SU-DHL-6 (cell line): ENCODE measurements around the gene TAF11L13.

Experiments used
- H2AFZ ChIP-seq: fragments of 200-600 bp; sonication (generic); 2 replicates; pipeline ENCODE4 v1.6.1; 2014; ENCODE audit warnings: low read depth, mild to moderate bottlenecking, moderate library complexity, mixed read lengths, antibody characterized with exemption, low read length; ENCODE audit not compliant: severe bottlenecking
- H3F3A ChIP-seq: fragments of 200-600 bp; shearing (Covaris generic); 2 replicates; pipeline ENCODE4 v1.6.0; 2016; ENCODE audit warnings: antibody characterized with exemption, mild to moderate bottlenecking; ENCODE audit not compliant: insufficient read depth
- H3K27ac ChIP-seq: fragments of 200-600 bp; sonication (generic); 2 replicates; pipeline ENCODE4 v1.5.1; 2016; ENCODE audit warnings: low read depth, mild to moderate bottlenecking, low read length, moderate library complexity, mixed read lengths
- H3K27me3 ChIP-seq: fragments of 200-600 bp; sonication (generic), shearing (Covaris generic); 2 replicates; pipeline ENCODE4 v1.6.0; 2014; ENCODE audit warnings: mild to moderate bottlenecking, low read length
- H3K36me3 ChIP-seq: fragments of 200-600 bp; sonication (generic); 2 replicates; pipeline ENCODE4 v1.6.1; 2014; ENCODE audit warnings: mild to moderate bottlenecking, low read length, mixed read lengths
- H3K4me2 ChIP-seq: fragments of 300-600, 200-600 bp; shearing (Covaris generic), sonication (generic); 2 replicates; pipeline ENCODE4 v1.6.0; 2014; ENCODE audit warnings: low read length, low read depth, mild to moderate bottlenecking; ENCODE audit not compliant: poor library complexity, severe bottlenecking
- H3K4me3 ChIP-seq: fragments of 200-600 bp; sonication (generic); 2 replicates; pipeline ENCODE4 v1.5.1; 2014; ENCODE audit warnings: antibody characterized with exemption, low read length, mild to moderate bottlenecking, mixed read lengths; ENCODE audit not compliant: insufficient read depth, poor library complexity, severe bottlenecking
- H3K79me2 ChIP-seq: fragments of 200-600 bp; sonication (generic); 2 replicates; pipeline ENCODE4 v1.6.1; 2014; ENCODE audit warnings: mild to moderate bottlenecking, low read length, moderate library complexity; ENCODE audit not compliant: insufficient read depth
- H3K9ac ChIP-seq: fragments of 200-600 bp; sonication (generic); 2 replicates; pipeline ENCODE4 v1.7.0; 2014; ENCODE audit warnings: mild to moderate bottlenecking, low read length
- H3K9me2 ChIP-seq: fragments of 200-600 bp; sonication (generic); replicated peaks from 2 replicates; pipeline ENCODE4 v1.6.1; 2014; ENCODE audit warnings: low read length; ENCODE audit not compliant: insufficient read depth
- H3K9me3 ChIP-seq: fragments of 200-600 bp; sonication (generic); 2 replicates; pipeline ENCODE4 v1.6.1; 2014; ENCODE audit warnings: low read length, mixed read lengths; ENCODE audit not compliant: insufficient read depth
- H4K20me1 ChIP-seq: fragments of 200-600 bp; sonication (generic); 2 replicates; pipeline ENCODE4 v1.6.1; 2014; ENCODE audit warnings: low read depth, mild to moderate bottlenecking, antibody characterized with exemption, low read length, moderate library complexity, mixed read lengths
- CTCF ChIP-seq: fragments of 200-600 bp; sonication (generic); IDR thresholded peaks from one replicate; pipeline ENCODE4 v1.5.1; 2017; ENCODE audit warnings: antibody characterized with exemption, mild to moderate bottlenecking, low read length, moderate library complexity; ENCODE audit not compliant: insufficient read depth, poor library complexity, severe bottlenecking
- EZH2phosphoT487 ChIP-seq: fragments of 200-600 bp; sonication (generic), shearing (Covaris generic); conservative IDR thresholded peaks from 2 replicates; pipeline ENCODE4 v1.6.1; 2018; ENCODE audit warnings: mild to moderate bottlenecking, antibody characterized with exemption, low read length, moderate library complexity, mixed read lengths

TAF11L13 gene

GRCh38 chr5:17670353-17670752 lies 38.5 kb downstream of the TAF11L13 start:
- Histone ChIP-seq H3K9me2 (no peaks in the 10 kb centered on the region), H2AFZ (no peak overlapping the region), H3K9me3 (peaks cover 4% of the 10 kb centered on the region; the same call in 1 of the 2 replicates), H3K27me3 (no peaks in the 10 kb centered on the region), H4K20me1 (no peaks in the 10 kb centered on the region), H3K4me3 (no peak overlapping the region), H3K4me2 (no peak overlapping the region), H3K27ac (no peak overlapping the region), H3K9ac (no peak overlapping the region), H3K79me2 (no peaks in the 10 kb centered on the region), H3F3A (no peaks in the 10 kb centered on the region), H3K36me3 (no peaks in the 10 kb centered on the region)
- no peak for TF ChIP-seq EZH2phosphoT487
- no peak for TF ChIP-seq CTCF

DNA sequence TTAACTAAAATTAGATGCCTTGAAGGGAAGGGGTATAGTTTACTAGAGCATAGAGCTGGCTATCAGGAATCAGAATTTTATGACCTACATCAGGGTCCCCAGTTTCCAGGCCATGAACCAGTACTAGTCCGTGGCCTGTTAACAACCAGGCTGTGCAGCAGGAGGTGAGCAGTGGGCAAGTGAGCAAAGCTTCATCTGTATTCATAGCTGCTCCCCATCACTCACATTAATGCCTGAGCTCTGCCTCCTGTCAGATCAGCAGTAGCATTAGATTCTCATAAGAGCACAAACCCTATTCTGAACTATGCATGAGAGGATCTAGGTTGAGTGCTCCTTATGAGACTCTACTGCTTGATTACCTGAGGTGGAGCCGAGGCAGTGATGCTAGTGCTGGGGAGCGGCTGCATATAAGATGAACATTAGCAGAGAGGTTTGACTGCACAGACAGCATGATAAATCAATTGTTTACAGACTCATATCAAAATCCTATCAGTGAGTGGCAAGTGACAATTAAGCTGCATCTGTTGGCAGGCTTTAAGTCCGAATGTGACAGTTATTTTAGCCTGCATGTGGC lies 47.0 kb downstream of the TAF11L13 start:
- H3K9me2 ChIP-seq = no peaks in the 10 kb centered on the region
- no peak overlapping the region for H3K27ac ChIP-seq
- H3K4me2 ChIP-seq = no peak overlapping the region
- H3F3A ChIP-seq = no peaks in the 10 kb centered on the region
- H4K20me1 ChIP-seq = no peaks in the 10 kb centered on the region
- no peaks in the 10 kb centered on the region for H3K27me3 ChIP-seq
- no peak overlapping the region for H2AFZ ChIP-seq
- no peak overlapping the region for H3K4me3 ChIP-seq
- H3K79me2 ChIP-seq = no peaks in the 10 kb centered on the region
- H3K9me3 ChIP-seq = no peaks in the 10 kb centered on the region
- TF ChIP-seq CTCF = no peak
- TF ChIP-seq EZH2phosphoT487 = no peak
- no peaks in the 10 kb centered on the region for H3K36me3 ChIP-seq
- no peak overlapping the region for H3K9ac ChIP-seq

DNA sequence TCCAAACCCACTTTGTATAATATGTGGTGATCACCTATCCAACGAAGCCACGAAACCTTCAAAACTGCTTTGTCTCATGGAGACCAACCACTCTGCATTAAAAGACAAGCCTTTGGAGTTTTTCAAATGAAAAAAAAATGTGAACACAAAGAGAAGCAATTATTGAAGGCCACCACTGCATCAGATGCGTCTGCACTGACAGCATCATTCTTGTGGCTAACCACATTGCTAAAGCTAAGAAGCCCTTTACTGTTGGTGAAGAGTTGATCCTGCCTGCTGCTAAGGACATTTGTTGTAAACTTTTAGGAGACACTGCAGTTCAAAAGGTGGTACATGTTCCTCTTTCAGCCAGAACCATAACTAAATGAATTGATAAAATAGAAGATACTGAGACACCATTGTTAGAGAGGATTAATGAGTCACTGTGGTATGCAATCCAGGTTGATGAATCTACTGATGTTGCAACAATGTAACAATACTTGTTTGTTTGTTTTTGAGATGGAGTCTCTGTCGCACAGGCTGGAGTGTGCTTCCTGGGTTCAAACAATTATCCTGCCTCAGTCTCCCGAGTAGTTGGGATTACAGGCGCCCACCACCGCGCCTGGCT lies 47.8 kb downstream of the TAF11L13 start:
- H2AFZ ChIP-seq = no peak overlapping the region
- no peaks in the 10 kb centered on the region for H3K79me2 ChIP-seq
- no peak overlapping the region for H3K4me3 ChIP-seq
- H3K36me3 ChIP-seq = no peaks in the 10 kb centered on the region
- TF ChIP-seq EZH2phosphoT487 = no peak
- H3K4me2 ChIP-seq = no peak overlapping the region
- H3K9me2 ChIP-seq = no peaks in the 10 kb centered on the region
- no peak overlapping the region for H3K9ac ChIP-seq
- H3K27ac ChIP-seq = no peak overlapping the region
- no peaks in the 10 kb centered on the region for H3F3A ChIP-seq
- no peaks in the 10 kb centered on the region for H4K20me1 ChIP-seq
- H3K9me3 ChIP-seq = no peaks in the 10 kb centered on the region
- no peaks in the 10 kb centered on the region for H3K27me3 ChIP-seq

GRCh38 chr5:17680737-17681136 lies 48.8 kb downstream of the TAF11L13 start:
- no peaks in the 10 kb centered on the region for H3K27me3 ChIP-seq
- TF ChIP-seq CTCF = no peak
- TF ChIP-seq EZH2phosphoT487 = no peak

More at GRCh38 chr5:17680737-17681136, 48.8 kb downstream of the TAF11L13 start:
- Histone ChIP-seq H3K9me3 (no peaks in the 10 kb centered on the region), H3K4me3 (no peak overlapping the region), H3K27ac (no peak overlapping the region), H3K9ac (no peak overlapping the region), H3K9me2 (no peaks in the 10 kb centered on the region), H3K36me3 (no peaks in the 10 kb centered on the region), H3K4me2 (no peak overlapping the region), H3F3A (no peaks in the 10 kb centered on the region), H4K20me1 (no peaks in the 10 kb centered on the region), H2AFZ (no peak overlapping the region), H3K79me2 (no peaks in the 10 kb centered on the region)
